C4-2B (cell line): ENCODE measurements around the gene ATP13A2.

ENCODE experiments used
- H3K27ac ChIP-seq: fragments of 450-650 bp; 2 replicates; pipeline ENCODE4 v1.5.1; 2017
- CTCF ChIP-seq: fragments of 450-650 bp; conservative IDR thresholded peaks from 2 replicates; pipeline ENCODE4 v1.5.1; 2017; ENCODE audit warnings: mild to moderate bottlenecking
- ZFX ChIP-seq: fragments of 450-650 bp; IDR thresholded peaks from 2 replicates; pipeline ENCODE4 v1.6.1; 2017

ATP13A2 gene

GRCh38 chr1:16978567-16979474 is 32.9 kb downstream of the ATP13A2 start:
- TF ChIP-seq CTCF (no peak), ZFX (no peak)
- H3K27ac ChIP-seq, result no peak overlapping the region

GRCh38 chr1:16978139-16978538 is 33.6 kb downstream of the ATP13A2 start:
- TF ChIP-seq CTCF (no peak), ZFX (no peak)
- no peak overlapping the region for H3K27ac ChIP-seq

GRCh38 chr1:16977377-16977776 is 34.4 kb downstream of the ATP13A2 start:
- TF ChIP-seq CTCF (no peak), ZFX (no peak)
- H3K27ac ChIP-seq, result no peak overlapping the region

GRCh38 chr1:16976966-16977365 is 34.8 kb downstream of the ATP13A2 start:
- TF ChIP-seq CTCF, result no peak
- TF ChIP-seq ZFX, result no peak

GRCh38 chr1:16975838-16976237 is 35.9 kb downstream of the ATP13A2 start:
- no peak overlapping the region for H3K27ac ChIP-seq
- no peak for TF ChIP-seq ZFX
- no peak for TF ChIP-seq CTCF

More at GRCh38 chr1:16976966-16977365, 34.8 kb downstream of the ATP13A2 start:
- H3K27ac ChIP-seq, result no peak overlapping the region

GRCh38 chr1:16975211-16975610 is 36.5 kb downstream of the ATP13A2 start:
- TF ChIP-seq ZFX (no peak), CTCF (no peak)
- H3K27ac ChIP-seq, result no peak overlapping the region

- TF ChIP-seq ZFX (no peak), CTCF (no peak)
- H3K27ac ChIP-seq, result no peak overlapping the region
These were observed 38.5 kb downstream of the ATP13A2 start for GRCh38 chr1:16973215-16973614.
